Tibial nerve (tissue), 4 donors: ENCODE results near the gene RIN3.

Experiments
- EP300 ChIP-seq, 2 donors: sonication (generic); formaldehyde crosslinking; IDR thresholded peaks; one replicate each; pipeline ENCODE4 v1.6.1; 2017; ENCODE audit warnings: antibody characterized with exemption in 2 of 2, mild to moderate bottlenecking in 1 of 2
- POLR2A ChIP-seq, 2 donors: fragments of 450-650 bp; IDR thresholded peaks; one replicate each; pipeline ENCODE4 v1.6.1; 2017; ENCODE audit warnings: antibody characterized with exemption in 2 of 2, mild to moderate bottlenecking in 2 of 2, moderate library complexity in 2 of 2
- TF ChIP-seq, protein P1 (sequence below), 5 experiments: fragments of 200-600 bp in 3 of 5; fragments of 450-650 bp in 2 of 5; sonication (generic) in 3 of 5; IDR thresholded peaks; one replicate each; pipeline ENCODE4 v1.5.1; 2016 to 2019; ENCODE audit warnings: antibody characterized with exemption in 5 of 5, mild to moderate bottlenecking in 3 of 5, moderate library complexity in 2 of 5

- no peak for TF ChIP-seq POLR2A (IDR thresholded peaks at IDR 0.05)
- no peak for TF ChIP-seq EP300 (IDR thresholded peaks at IDR 0.05)
- TF ChIP-seq, protein P1, sequence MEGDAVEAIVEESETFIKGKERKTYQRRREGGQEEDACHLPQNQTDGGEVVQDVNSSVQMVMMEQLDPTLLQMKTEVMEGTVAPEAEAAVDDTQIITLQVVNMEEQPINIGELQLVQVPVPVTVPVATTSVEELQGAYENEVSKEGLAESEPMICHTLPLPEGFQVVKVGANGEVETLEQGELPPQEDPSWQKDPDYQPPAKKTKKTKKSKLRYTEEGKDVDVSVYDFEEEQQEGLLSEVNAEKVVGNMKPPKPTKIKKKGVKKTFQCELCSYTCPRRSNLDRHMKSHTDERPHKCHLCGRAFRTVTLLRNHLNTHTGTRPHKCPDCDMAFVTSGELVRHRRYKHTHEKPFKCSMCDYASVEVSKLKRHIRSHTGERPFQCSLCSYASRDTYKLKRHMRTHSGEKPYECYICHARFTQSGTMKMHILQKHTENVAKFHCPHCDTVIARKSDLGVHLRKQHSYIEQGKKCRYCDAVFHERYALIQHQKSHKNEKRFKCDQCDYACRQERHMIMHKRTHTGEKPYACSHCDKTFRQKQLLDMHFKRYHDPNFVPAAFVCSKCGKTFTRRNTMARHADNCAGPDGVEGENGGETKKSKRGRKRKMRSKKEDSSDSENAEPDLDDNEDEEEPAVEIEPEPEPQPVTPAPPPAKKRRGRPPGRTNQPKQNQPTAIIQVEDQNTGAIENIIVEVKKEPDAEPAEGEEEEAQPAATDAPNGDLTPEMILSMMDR (IDR thresholded peaks at IDR 0.05) = no peak
Observed at GRCh38 chr14:92673601-92674150, 160.1 kb downstream of the RIN3 start.
